WERI-Rb-1 (cell line): ENCODE results near the gene RPS19.
A peak's percentile ranks its signal among the peaks of the same experiment; 100 is the strongest.

Experiments
- DNase-seq: peaks from one replicate; pipeline ENCODE4 v3.0.0-alpha.2; 2020
- H3K27ac ChIP-seq: fragments of 250-450 bp; sonication (Bioruptor Pico); 2 replicates; pipeline ENCODE4 v1.5.1; 2020; ENCODE audit warnings: mild to moderate bottlenecking, moderate library complexity
- H3K27me3 ChIP-seq: fragments of 250-450 bp; sonication (Bioruptor Pico); 2 replicates; pipeline ENCODE4 v1.5.1; 2021; ENCODE audit warnings: mild to moderate bottlenecking, low read depth, moderate library complexity; ENCODE audit not compliant: insufficient read depth, severe bottlenecking
- H3K36me3 ChIP-seq: fragments of 250-450 bp; sonication (Bioruptor Pico); 2 replicates; pipeline ENCODE4 v1.5.1; 2020; ENCODE audit warnings: mild to moderate bottlenecking, moderate library complexity
- H3K4me3 ChIP-seq: 2 replicates; pipeline ENCODE4 v1.5.1; 2011; ENCODE audit warnings: low read depth, mild to moderate bottlenecking, control low read depth, low read length
- H3K9me3 ChIP-seq: fragments of 250-450 bp; sonication (Bioruptor Pico); 2 replicates; pipeline ENCODE4 v1.5.1; 2021; ENCODE audit warnings: mild to moderate bottlenecking, moderate library complexity; ENCODE audit not compliant: severe bottlenecking
- TF ChIP-seq, protein P1 (sequence below): IDR thresholded peaks from 2 replicates; pipeline ENCODE4 v1.5.1; 2011; ENCODE audit warnings: low read depth, mild to moderate bottlenecking, control low read depth, inconsistent platforms, low read length

Gene RPS19

GRCh38 chr19:41859618-41860418 is at the start of gene RPS19:
Gene RPS19, plus strand, starts transcription at chr19:41860255. Its CDS starts 520 bp downstream, at chr19:41860775.
- TF ChIP-seq, protein P1, sequence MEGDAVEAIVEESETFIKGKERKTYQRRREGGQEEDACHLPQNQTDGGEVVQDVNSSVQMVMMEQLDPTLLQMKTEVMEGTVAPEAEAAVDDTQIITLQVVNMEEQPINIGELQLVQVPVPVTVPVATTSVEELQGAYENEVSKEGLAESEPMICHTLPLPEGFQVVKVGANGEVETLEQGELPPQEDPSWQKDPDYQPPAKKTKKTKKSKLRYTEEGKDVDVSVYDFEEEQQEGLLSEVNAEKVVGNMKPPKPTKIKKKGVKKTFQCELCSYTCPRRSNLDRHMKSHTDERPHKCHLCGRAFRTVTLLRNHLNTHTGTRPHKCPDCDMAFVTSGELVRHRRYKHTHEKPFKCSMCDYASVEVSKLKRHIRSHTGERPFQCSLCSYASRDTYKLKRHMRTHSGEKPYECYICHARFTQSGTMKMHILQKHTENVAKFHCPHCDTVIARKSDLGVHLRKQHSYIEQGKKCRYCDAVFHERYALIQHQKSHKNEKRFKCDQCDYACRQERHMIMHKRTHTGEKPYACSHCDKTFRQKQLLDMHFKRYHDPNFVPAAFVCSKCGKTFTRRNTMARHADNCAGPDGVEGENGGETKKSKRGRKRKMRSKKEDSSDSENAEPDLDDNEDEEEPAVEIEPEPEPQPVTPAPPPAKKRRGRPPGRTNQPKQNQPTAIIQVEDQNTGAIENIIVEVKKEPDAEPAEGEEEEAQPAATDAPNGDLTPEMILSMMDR = peak; percentile 48
- Histone ChIP-seq H3K36me3 (peaks cover 48% of the 10 kb centered on the region), H3K27me3 (no peaks in the 10 kb centered on the region), H3K9me3 (no peaks in the 10 kb centered on the region), H3K27ac (peak within 1 kb of the TSS; percentile 94), H3K4me3 (peak within 1 kb of the TSS; percentile 95)
- DNase-seq = peak; percentile 97

DNA sequence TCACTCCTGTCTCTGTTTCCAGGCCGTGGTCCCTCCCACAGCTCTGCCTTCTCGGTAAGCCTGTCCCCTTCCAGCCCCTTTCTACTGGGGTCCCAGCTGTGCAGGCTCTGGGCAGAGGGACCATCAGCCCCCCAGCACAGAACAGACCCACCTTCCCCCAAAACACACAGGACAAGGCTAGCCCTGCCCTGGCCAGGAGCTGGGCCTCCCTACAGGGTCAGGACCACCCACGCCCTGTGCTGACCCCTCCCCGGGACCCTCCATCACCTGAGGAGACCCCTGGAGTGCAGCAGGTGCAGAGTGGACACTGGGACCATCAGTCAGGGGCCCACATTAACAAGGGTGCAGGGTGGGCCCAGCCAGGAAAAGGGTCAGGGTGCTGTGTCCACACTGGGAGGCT is 49.8 kb upstream of the RPS19 start:
- H3K27ac ChIP-seq = no peak overlapping the region
- H3K4me3 ChIP-seq = no peak overlapping the region
- TF ChIP-seq, protein P1 = no peak
- no peak for DNase-seq
- H3K27me3 ChIP-seq = no peaks in the 10 kb centered on the region
- no peaks in the 10 kb centered on the region for H3K36me3 ChIP-seq
- H3K9me3 ChIP-seq = no peaks in the 10 kb centered on the region

DNA sequence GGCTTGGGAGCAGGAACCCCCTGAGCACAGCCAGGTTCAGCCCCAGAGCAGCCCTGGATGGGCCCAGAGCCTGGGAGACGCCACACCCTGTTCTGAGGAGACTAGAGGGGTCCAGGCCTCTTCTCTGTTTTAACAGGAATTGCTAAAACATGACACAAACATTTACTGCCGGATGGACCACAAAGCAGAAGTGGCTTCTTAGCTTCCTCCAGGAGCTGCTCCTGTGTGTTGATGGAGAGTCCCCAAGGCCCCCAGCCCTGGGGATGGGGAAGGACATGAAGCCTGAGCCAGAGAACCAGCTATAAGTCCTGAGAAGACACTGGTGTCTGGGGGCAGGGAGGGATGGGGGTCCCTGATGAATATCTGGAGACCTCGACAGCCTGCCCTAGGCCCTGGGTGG is 49.0 kb upstream of the RPS19 start:
- Histone ChIP-seq H3K9me3 (no peaks in the 10 kb centered on the region), H3K27me3 (no peaks in the 10 kb centered on the region), H3K27ac (no peak overlapping the region), H3K36me3 (no peaks in the 10 kb centered on the region), H3K4me3 (no peak overlapping the region)
- TF ChIP-seq, protein P1 = no peak
- DNase-seq = no peak

- Histone ChIP-seq H3K27me3 (no peaks in the 10 kb centered on the region), H3K9me3 (no peaks in the 10 kb centered on the region), H3K4me3 (no peak overlapping the region), H3K36me3 (no peaks in the 10 kb centered on the region), H3K27ac (no peak overlapping the region)
- no peak for DNase-seq
- TF ChIP-seq, protein P1 = no peak
Observed at GRCh38 chr19:41811981-41812380, 48.1 kb upstream of the RPS19 start.

GRCh38 chr19:41813911-41814310 is 46.1 kb upstream of the RPS19 start:
- no peak overlapping the region for H3K27ac ChIP-seq
- H3K9me3 ChIP-seq = no peaks in the 10 kb centered on the region
- no peaks in the 10 kb centered on the region for H3K27me3 ChIP-seq
- H3K36me3 ChIP-seq = no peaks in the 10 kb centered on the region
- DNase-seq = peak; percentile 66
- H3K4me3 ChIP-seq = no peak overlapping the region
- TF ChIP-seq, protein P1 = no peak

GRCh38 chr19:41815301-41815700 is 44.8 kb upstream of the RPS19 start:
- no peak for DNase-seq
- H3K36me3 ChIP-seq = no peaks in the 10 kb centered on the region
- no peak overlapping the region for H3K27ac ChIP-seq
- H3K9me3 ChIP-seq = no peaks in the 10 kb centered on the region
- no peak overlapping the region for H3K4me3 ChIP-seq
- TF ChIP-seq, protein P1 = no peak
- H3K27me3 ChIP-seq = no peaks in the 10 kb centered on the region
